Measurements from ENCODE around the gene OGFR.

The OGFR gene

GRCh38 chr20:62772103-62772611 lies 32.5 kb upstream of the OGFR start:
- TF ChIP-seq, protein P1, sequence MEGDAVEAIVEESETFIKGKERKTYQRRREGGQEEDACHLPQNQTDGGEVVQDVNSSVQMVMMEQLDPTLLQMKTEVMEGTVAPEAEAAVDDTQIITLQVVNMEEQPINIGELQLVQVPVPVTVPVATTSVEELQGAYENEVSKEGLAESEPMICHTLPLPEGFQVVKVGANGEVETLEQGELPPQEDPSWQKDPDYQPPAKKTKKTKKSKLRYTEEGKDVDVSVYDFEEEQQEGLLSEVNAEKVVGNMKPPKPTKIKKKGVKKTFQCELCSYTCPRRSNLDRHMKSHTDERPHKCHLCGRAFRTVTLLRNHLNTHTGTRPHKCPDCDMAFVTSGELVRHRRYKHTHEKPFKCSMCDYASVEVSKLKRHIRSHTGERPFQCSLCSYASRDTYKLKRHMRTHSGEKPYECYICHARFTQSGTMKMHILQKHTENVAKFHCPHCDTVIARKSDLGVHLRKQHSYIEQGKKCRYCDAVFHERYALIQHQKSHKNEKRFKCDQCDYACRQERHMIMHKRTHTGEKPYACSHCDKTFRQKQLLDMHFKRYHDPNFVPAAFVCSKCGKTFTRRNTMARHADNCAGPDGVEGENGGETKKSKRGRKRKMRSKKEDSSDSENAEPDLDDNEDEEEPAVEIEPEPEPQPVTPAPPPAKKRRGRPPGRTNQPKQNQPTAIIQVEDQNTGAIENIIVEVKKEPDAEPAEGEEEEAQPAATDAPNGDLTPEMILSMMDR (IDR thresholded peaks at IDR 0.05) = no peak
- H3K27ac Mint-ChIP-seq = no peak overlapping the region
- H3K9me3 Mint-ChIP-seq = no peaks in the 10 kb centered on the region
- H3K4me1 Mint-ChIP-seq = peaks cover 64% of the 10 kb centered on the region
- peaks cover 12% of the 10 kb centered on the region for H3K27me3 Mint-ChIP-seq (ENCODE audit: low read depth, poor library complexity)
- DNase-seq = no peak
- no peak overlapping the region for H3K4me3 Mint-ChIP-seq
- H3K36me3 Mint-ChIP-seq (ENCODE audit: low read depth) = no peaks in the 10 kb centered on the region

- TF ChIP-seq, protein P1 (IDR thresholded peaks at IDR 0.05) = no peak
- H3K4me1 Mint-ChIP-seq = peaks cover 65% of the 10 kb centered on the region
- peaks cover 12% of the 10 kb centered on the region for H3K27me3 Mint-ChIP-seq (ENCODE audit: low read depth, poor library complexity)
- no peaks in the 10 kb centered on the region for H3K36me3 Mint-ChIP-seq (ENCODE audit: low read depth)
- H3K27ac Mint-ChIP-seq = peak overlapping the region; percentile 68
- no peak for DNase-seq
- no peaks in the 10 kb centered on the region for H3K9me3 Mint-ChIP-seq
- no peak overlapping the region for H3K4me3 Mint-ChIP-seq
Measured at GRCh38 chr20:62772619-62772989, 32.0 kb upstream of the OGFR start.

DNA sequence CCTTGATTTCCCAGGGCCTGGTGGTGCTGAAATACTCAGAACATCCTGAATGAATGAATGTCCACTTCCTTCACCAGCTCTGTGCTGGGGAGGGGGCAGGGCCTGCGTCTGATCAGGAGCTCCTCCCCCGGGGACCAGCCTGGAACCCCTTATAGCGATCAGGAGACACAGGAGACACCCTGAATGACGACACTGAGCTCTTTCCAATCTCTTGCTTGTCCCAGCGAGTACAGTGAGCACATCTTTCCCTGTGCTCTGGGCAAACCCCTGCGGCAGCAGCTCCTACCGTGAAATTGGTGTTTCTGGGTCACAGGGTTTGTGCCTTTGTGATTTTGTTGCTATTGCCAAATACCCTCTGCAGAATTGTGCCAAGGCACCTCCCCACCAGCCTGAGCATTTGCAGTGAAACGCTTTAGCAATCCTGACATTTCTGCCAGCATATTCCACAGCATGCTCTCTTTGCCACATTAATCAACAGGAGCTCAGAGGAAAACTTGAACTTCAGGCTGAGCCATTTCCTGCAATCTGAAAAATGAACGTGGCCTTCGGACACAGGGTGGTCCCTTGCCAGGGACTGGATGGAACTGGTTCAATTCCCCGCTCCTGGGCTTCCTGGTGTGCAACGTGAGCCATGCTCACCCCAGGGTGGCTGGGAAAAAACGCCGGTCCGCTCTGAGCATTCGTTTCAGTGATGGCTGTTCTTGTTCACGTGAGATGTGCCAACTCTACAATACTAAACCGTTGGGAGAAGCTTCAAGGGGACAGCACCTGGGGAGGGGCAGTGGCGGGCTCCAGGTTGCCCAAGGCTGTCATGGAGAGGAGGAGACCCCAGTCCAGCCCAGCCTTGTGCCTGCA lies 31.4 kb upstream of the OGFR start:
- peak overlapping the region; percentile 68 for H3K27ac Mint-ChIP-seq
- H3K27me3 Mint-ChIP-seq (ENCODE audit: low read depth, poor library complexity) = peaks cover 12% of the 10 kb centered on the region
- no peak overlapping the region for H3K4me3 Mint-ChIP-seq
- DNase-seq = no peak
- no peaks in the 10 kb centered on the region for H3K36me3 Mint-ChIP-seq (ENCODE audit: low read depth)
- peaks cover 63% of the 10 kb centered on the region for H3K4me1 Mint-ChIP-seq
- H3K9me3 Mint-ChIP-seq = no peaks in the 10 kb centered on the region
- TF ChIP-seq, protein P1 (IDR thresholded peaks at IDR 0.05) = no peak

GRCh38 chr20:62773845-62774714 lies 30.6 kb upstream of the OGFR start:
- Mint-ChIP-seq H3K9me3 (no peaks in the 10 kb centered on the region), H3K27ac (peak overlapping the region; percentile 64), H3K4me3 (no peak overlapping the region), H3K27me3 (ENCODE audit: low read depth, poor library complexity) (peaks cover 12% of the 10 kb centered on the region), H3K4me1 (peaks cover 54% of the 10 kb centered on the region), H3K36me3 (ENCODE audit: low read depth) (no peaks in the 10 kb centered on the region)
- TF ChIP-seq, protein P1 (IDR thresholded peaks at IDR 0.05) = no peak
- DNase-seq = no peak

DNA sequence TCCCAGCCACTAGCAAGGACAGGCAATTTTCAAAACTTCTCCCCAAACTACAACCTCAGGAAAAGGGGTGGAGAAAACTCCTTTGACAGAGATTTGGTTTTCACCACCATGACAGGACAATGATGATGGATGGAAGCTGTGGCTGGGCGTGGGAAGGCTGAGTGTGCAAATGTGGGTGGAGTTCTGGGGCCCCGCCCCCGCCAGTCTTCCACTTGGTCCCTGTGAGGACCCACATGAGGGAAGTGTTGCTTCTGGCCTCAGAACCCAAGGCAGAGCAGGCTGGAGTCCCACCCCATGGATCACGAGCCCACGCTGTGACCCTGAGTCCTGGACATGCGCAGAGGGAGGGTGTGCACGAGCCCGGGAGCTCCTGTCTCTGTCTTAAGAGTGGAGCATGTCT lies 29.9 kb upstream of the OGFR start:
- DNase-seq = no peak
- Mint-ChIP-seq H3K4me1 (peaks cover 50% of the 10 kb centered on the region), H3K27me3 (ENCODE audit: low read depth, poor library complexity) (peaks cover 12% of the 10 kb centered on the region), H3K36me3 (ENCODE audit: low read depth) (no peaks in the 10 kb centered on the region), H3K9me3 (no peaks in the 10 kb centered on the region), H3K27ac (no peak overlapping the region), H3K4me3 (no peak overlapping the region)
- TF ChIP-seq, protein P1 (IDR thresholded peaks at IDR 0.05) = no peak
